ENCODE results near the gene FAM131A.
A peak's percentile ranks its signal among the peaks of the same experiment; 100 is the strongest.

FAM131A gene

GRCh38 chr3:184357248-184358123 is 20.1 kb downstream of the FAM131A start:
- DNase-seq (ENCODE audit: low read depth in 2 of 2) = no peak

- no peak for DNase-seq (ENCODE audit: low read depth in 2 of 2)
These were observed 20.8 kb downstream of the FAM131A start for GRCh38 chr3:184358124-184358767.

DNA sequence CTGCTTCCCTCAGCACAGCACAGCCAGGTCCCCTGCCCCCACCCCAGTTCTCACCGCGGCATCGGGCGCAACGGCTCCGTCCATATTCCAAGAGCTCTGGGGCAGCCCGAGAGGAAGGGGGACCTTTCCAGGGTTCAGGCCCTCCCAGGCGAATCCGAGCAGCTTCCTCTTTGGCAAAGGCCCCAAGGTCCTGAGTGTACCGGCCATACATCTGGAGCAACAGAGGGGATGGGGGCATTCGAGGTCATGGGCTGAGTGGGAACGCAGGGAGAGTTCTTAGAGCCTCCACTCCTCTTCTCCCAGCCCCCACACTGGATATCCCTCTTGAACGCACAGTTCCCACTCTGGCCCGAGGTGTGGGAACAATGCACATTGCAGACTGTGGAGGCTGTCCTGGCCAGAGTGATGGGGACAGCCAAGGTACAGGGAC is 21.5 kb downstream of the FAM131A start:
- no peak for DNase-seq (ENCODE audit: low read depth in 2 of 2)

- DNase-seq (ENCODE audit: low read depth in 2 of 2) = no peak
These were observed 22.2 kb downstream of the FAM131A start for GRCh38 chr3:184359610-184360009.

GRCh38 chr3:184360070-184360928 is 22.9 kb downstream of the FAM131A start:
- DNase-seq (ENCODE audit: low read depth in 2 of 2) = no peak

DNA sequence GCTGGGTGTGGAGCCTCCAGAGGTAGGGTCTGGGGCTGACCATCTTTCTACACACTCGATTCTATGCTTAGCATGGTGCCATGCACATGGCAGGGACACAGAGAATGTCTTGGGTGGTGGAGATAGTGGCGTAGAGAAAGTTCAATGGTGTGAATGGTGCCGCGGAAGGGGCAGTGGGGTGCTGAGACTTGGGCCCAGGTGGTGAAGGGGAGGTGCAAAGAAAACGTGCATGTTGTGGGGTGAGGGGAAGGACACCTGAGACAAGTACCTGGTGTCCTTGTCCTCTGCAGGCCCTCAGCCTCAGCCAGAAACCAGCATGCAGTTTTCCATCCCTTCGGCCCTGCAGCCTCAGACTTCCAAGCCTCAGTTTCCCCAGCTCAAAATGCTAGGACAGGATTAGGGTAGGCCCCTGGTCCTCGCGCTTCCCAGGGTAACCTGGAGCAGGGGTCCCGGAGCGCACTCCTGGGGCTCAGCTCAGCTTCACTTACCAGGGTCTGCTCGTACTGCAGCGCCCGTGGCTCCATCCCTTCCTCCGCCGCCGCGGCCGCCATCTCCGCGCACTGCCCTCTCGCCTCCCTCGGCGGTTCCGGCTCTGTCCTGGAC is 23.6 kb downstream of the FAM131A start:
- DNase-seq (ENCODE audit: low read depth in 2 of 2) = no peak

GRCh38 chr3:184361532-184361931 is 24.1 kb downstream of the FAM131A start, which contains the start of the genes CLCN2 and POLR2H:
TSS of gene CLCN2 (minus strand) at chr3:184361605. CDS start at chr3:184361479, 126 bp downstream.
TSS of gene POLR2H (plus strand) at chr3:184361710. CDS start at chr3:184363493, 1,783 bp downstream.
- DNase-seq (ENCODE audit: low read depth in 2 of 2) = peak in 1 of 2 donors; percentile 31

GRCh38 chr3:184361932-184362667 is 24.7 kb downstream of the FAM131A start:
- DNase-seq (ENCODE audit: low read depth in 2 of 2) = peak; percentile 22 to 33

DNA sequence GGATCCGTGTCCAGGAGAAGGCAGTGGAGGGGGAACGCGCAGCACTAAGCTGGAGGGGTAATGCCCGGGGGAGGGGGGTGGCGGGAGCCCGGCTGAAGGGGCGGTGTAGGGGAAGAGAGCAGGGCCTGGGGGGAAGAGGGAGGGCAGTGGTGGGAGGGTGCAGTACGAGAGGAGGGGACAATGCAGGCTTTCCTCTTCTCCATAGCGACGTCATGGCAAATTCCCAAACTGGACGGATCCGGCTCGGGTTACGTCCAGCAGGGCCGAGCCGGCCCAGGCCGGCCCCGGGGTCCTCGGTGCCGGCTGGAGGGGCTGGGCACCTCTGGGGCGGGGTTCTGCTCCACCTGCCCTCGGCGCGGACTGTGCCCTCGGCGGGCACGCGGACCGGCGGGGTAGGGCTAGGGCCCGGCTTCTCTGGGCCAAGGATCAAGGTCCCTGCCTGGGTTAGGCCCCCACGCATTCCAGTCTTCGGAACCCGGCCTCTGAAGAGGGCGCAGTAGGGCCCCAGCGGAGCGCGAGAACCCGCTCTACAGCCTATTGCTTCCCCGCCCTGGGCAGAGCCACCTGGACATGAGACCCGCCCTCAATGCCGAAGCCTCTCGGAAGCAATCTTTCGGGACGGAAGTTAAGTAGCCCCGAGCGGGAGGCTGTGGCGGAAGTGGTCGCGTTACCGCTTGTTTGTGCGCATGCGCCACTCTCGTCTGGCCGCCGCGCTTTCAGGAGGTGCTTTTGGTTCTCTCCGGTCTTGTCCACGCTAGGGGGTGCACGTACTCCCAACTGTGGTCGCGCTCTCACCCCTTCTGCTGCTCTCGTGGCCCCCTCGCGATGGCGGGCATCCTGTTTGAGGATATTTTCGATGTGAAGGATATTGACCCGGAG is 25.5 kb downstream of the FAM131A start:
- DNase-seq (ENCODE audit: low read depth in 2 of 2) = peak; percentile 93 to 96

DNA sequence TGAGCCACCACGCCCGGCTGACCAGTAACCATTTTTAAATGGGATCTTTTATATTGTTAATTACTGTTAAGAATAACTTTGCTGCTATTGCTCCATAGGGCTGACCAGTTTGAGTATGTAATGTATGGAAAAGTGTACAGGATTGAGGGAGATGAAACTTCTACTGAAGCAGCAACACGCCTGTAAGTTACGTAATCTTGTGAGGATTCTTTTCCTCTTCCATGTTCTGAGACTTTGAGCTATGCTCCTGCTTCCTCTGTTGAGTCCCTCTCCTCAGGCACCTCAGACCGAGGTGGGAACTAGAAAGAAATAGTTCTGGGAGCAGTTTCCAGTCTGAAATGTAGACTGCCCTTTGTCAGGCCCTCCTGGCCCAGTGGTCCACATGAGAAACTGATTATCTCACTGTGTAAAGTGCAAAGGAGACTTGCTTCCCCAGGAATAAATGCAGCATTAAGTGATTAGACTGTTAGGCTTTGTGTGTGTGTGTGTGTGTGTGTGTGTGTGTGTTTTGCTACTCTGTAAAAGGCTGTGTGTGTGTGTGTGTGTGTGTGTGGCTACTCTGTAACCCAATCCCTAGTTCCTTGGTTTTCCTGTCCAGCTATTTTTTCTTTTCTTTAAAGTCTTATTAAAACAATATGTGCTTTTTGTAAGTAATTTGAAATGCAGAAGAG is 29.4 kb downstream of the FAM131A start:
- no peak for DNase-seq (ENCODE audit: low read depth in 2 of 2)

GRCh38 chr3:184368116-184368515 is 30.7 kb downstream of the FAM131A start:
- DNase-seq (ENCODE audit: low read depth in 2 of 2) = no peak

GRCh38 chr3:184368586-184369183 is 31.3 kb downstream of the FAM131A start:
- no peak for DNase-seq (ENCODE audit: low read depth in 2 of 2)

- peak; percentile 40 to 51 for DNase-seq (ENCODE audit: low read depth in 2 of 2)
These were observed 34.2 kb downstream of the FAM131A start for GRCh38 chr3:184371570-184372018.

DNA sequence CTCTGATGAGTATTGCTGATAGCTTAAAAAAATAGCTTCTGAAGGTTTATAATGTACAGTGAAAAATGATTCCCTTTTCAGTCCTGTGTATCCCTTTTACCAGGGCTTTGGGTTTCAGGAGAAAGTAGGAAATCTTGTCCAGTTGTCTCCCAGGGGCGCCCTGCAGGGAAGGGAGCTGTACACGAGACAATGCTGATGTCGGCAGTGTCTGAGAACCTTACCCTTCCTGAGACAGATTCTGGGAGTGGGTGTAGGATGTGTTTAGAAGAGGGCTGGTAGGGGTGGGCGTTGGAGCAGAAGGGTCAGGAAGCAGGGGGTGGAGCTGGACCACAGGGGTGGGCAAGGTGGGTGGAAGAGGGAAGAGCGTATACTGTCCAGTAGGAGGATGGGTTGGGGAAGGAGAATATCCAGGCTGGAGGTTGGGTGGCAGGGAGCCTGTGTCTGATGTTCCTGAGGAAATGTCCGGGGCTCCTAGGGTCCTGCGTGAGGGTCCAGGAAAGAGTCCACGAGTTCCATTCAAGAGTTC is 35.0 kb downstream of the FAM131A start:
- DNase-seq (ENCODE audit: low read depth in 2 of 2) = no peak

- DNase-seq (ENCODE audit: low read depth in 2 of 2) = no peak
These were observed 35.5 kb downstream of the FAM131A start for GRCh38 chr3:184372911-184373310.

GRCh38 chr3:184373422-184373821 is 36.0 kb downstream of the FAM131A start:
- DNase-seq (ENCODE audit: low read depth in 2 of 2) = no peak

GRCh38 chr3:184375747-184376461 is 38.5 kb downstream of the FAM131A start:
- DNase-seq (ENCODE audit: low read depth in 2 of 2) = no peak

DNA sequence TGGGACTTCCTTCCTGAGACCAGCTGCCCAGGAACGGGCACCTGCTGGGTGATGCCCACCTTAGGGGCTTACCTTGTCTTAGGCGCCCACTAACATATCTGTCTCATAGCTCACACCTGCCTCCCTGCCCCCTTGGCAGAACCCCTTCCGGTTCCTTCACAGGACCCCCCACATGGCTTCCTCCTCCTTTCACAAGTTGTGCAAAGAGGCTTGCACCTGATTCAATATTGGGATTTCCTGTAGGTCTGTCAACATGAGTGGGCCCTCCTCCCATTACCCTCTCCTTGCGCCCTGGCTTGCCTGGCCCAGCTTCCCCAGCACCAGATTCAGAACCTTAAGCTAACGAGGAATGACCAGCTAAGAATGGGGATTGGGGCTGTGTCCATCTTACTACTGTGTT is 40.0 kb downstream of the FAM131A start:
- no peak for DNase-seq (ENCODE audit: low read depth in 2 of 2)

Measured in stimulated activated CD4-positive, alpha-beta T cell treated with anti-CD3 and anti-CD28 coated beads, Interleukin-15, amount 100 ng/mL, for 48 hours (primary cell).